Nephron progenitor cell (in vitro differentiated cells): ENCODE results near the gene RAD9B.

ENCODE experiments used
- DNase-seq: peaks from one replicate; pipeline ENCODE4 v3.0.0; 2021
- H3K27ac Mint-ChIP-seq: 2 replicates; pipeline ENCODE4 v1.8.0; 2021; ENCODE audit warnings: mild to moderate bottlenecking, moderate library complexity, mixed read lengths
- H3K27me3 Mint-ChIP-seq: 2 replicates; pipeline ENCODE4 v1.8.0; 2021; ENCODE audit warnings: mild to moderate bottlenecking, low read depth, mixed read lengths; ENCODE audit not compliant: poor library complexity
- H3K36me3 Mint-ChIP-seq: 2 replicates; pipeline ENCODE4 v1.8.0; 2021; ENCODE audit warnings: low read depth, mixed read lengths
- H3K4me1 Mint-ChIP-seq: 2 replicates; pipeline ENCODE4 v1.8.0; 2021; ENCODE audit warnings: mixed read lengths
- H3K4me3 Mint-ChIP-seq: 2 replicates; pipeline ENCODE4 v1.8.0; 2021; ENCODE audit warnings: mild to moderate bottlenecking, moderate library complexity, mixed read lengths
- H3K9me3 Mint-ChIP-seq: 2 replicates; pipeline ENCODE4 v1.8.0; 2021; ENCODE audit warnings: mild to moderate bottlenecking, moderate library complexity, mixed read lengths
- CTCF ChIP-seq: fragments of 200-600 bp; sonication (generic); IDR thresholded peaks from 2 replicates; pipeline ENCODE4 v1.5.0; 2021; ENCODE audit warnings: antibody characterized with exemption

Gene RAD9B

GRCh38 chr12:110501399-110501751, 756 bp upstream of the RAD9B start:
- peaks cover 11% of the 10 kb centered on the region for H3K9me3 Mint-ChIP-seq
- no peak for TF ChIP-seq CTCF
- peaks cover 7% of the 10 kb centered on the region for H3K27me3 Mint-ChIP-seq
- peaks cover 35% of the 10 kb centered on the region for H3K4me1 Mint-ChIP-seq
- H3K36me3 Mint-ChIP-seq, result peaks cover 13% of the 10 kb centered on the region
- DNase-seq, result peak; percentile 31
- H3K27ac Mint-ChIP-seq, result peak overlapping the region; percentile 89
- peak overlapping the region; percentile 99 for H3K4me3 Mint-ChIP-seq

GRCh38 chr12:110503432-110503831, 1.3 kb downstream of the RAD9B start:
- Mint-ChIP-seq H3K4me3 (no peak overlapping the region), H3K36me3 (peaks cover 13% of the 10 kb centered on the region), H3K27me3 (peaks cover 7% of the 10 kb centered on the region), H3K27ac (no peak overlapping the region), H3K4me1 (peaks cover 35% of the 10 kb centered on the region), H3K9me3 (peaks cover 11% of the 10 kb centered on the region)
- no peak for TF ChIP-seq CTCF
- DNase-seq, result no peak

GRCh38 chr12:110505332-110505731, 3.2 kb downstream of the RAD9B start:
- H3K4me3 Mint-ChIP-seq, result no peak overlapping the region
- peaks cover 11% of the 10 kb centered on the region for H3K9me3 Mint-ChIP-seq
- H3K36me3 Mint-ChIP-seq, result peaks cover 8% of the 10 kb centered on the region
- peaks cover 19% of the 10 kb centered on the region for H3K27me3 Mint-ChIP-seq
- TF ChIP-seq CTCF, result no peak
- H3K27ac Mint-ChIP-seq, result no peak overlapping the region
- no peak for DNase-seq
- H3K4me1 Mint-ChIP-seq, result peaks cover 21% of the 10 kb centered on the region

GRCh38 chr12:110508071-110508586, 6.0 kb downstream of the RAD9B start:
- H3K27ac Mint-ChIP-seq, result no peak overlapping the region
- peaks cover 23% of the 10 kb centered on the region for H3K27me3 Mint-ChIP-seq
- H3K36me3 Mint-ChIP-seq, result no peaks in the 10 kb centered on the region
- TF ChIP-seq CTCF, result no peak
- no peak for DNase-seq
- no peak overlapping the region for H3K4me3 Mint-ChIP-seq
- H3K4me1 Mint-ChIP-seq, result no peaks in the 10 kb centered on the region
- peaks cover 5% of the 10 kb centered on the region for H3K9me3 Mint-ChIP-seq

- no peaks in the 10 kb centered on the region for H3K4me1 Mint-ChIP-seq
- DNase-seq, result no peak
- peaks cover 35% of the 10 kb centered on the region for H3K27me3 Mint-ChIP-seq
- H3K9me3 Mint-ChIP-seq, result peaks cover 5% of the 10 kb centered on the region
- no peaks in the 10 kb centered on the region for H3K36me3 Mint-ChIP-seq
- no peak for TF ChIP-seq CTCF
- no peak overlapping the region for H3K4me3 Mint-ChIP-seq
- H3K27ac Mint-ChIP-seq, result no peak overlapping the region
Measured at GRCh38 chr12:110513842-110514241, 11.7 kb downstream of the RAD9B start.

- no peak for DNase-seq
- TF ChIP-seq CTCF, result no peak
- peaks cover 5% of the 10 kb centered on the region for H3K9me3 Mint-ChIP-seq
- H3K4me1 Mint-ChIP-seq, result no peaks in the 10 kb centered on the region
- H3K36me3 Mint-ChIP-seq, result no peaks in the 10 kb centered on the region
- no peak overlapping the region for H3K4me3 Mint-ChIP-seq
- H3K27ac Mint-ChIP-seq, result no peak overlapping the region
- peaks cover 31% of the 10 kb centered on the region for H3K27me3 Mint-ChIP-seq
Measured at GRCh38 chr12:110514363-110514762, 12.2 kb downstream of the RAD9B start.
